GM19043 (cell line): ENCODE results near the gene PXDC1.
"Not testable (repeated sequence)": the region's sequence is repeated elsewhere in the genome, so short reads cannot be mapped to it uniquely, and the experiment has no call there.

Experiments used
- ATAC-seq: cut with Tn5 transposase; IDR thresholded peaks from one replicate; pipeline ENCODE4 v1.9.1; 2021; ENCODE audit warnings: low read depth; ENCODE audit not compliant: unreplicated experiment

PXDC1 gene

DNA sequence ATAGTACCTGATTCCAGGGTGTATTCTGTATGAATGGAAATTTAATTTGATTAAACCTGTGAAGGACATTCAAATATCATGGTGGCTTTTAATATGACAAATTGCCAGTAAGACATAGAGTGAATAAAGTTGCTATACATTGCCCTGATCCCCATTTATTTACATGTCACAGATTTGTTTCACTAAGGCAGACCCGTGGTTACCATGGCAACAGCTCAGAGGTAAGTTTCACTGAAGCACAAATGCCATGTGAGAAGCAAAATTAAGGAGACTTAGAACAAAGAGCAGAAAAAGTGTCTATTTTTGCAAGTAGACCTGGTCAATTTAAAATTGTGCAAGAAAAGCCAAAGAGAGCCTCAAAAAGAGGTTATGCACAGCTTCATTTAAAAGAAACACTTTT, 63.7 kb downstream of the PXDC1 start:
- ATAC-seq, result no peak

GRCh38 chr6:3683331-3683730, 68.2 kb downstream of the PXDC1 start:
- no peak for ATAC-seq

GRCh38 chr6:3678946-3679345, 72.6 kb downstream of the PXDC1 start:
- ATAC-seq, result no peak

GRCh38 chr6:3677751-3678150, 73.8 kb downstream of the PXDC1 start:
- ATAC-seq, result not testable (repeated sequence)

DNA sequence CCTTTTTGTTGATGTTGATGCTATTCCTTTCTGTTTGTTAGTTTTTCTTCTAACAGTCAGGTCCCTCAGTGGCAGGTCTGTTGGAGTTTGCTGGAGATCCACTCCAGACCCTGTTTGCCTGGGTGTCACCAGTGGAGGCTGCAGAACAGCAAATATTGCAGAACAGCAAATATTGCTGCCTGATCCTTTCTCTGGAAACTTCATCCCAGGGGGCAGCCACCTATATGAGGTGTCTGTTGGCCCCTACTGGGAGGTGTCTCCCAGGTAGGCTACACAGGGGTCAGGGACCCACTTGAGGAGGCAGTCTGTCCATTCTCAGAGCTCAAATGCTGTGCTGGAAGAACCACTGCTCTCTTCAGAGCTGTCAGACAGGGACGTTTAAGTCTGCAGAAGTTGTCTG, 74.2 kb downstream of the PXDC1 start:
- not testable (repeated sequence) for ATAC-seq
